K562 (cell line): ENCODE data around the gene MRPL52. TPM values are rescaled to one million over a fixed set of nuclear protein-coding genes. Genes with fewer than 3 reads are reported as not detected.

Source experiments
- ARID1B ChIP-seq: fragments of 450-650 bp; IDR thresholded peaks from 2 replicates; pipeline ENCODE4 v1.6.1; 2016; ENCODE audit warnings: antibody characterized with exemption, mild to moderate bottlenecking, inconsistent platforms
- CLOCK ChIP-seq: fragments of 250-450 bp; sonication (Bioruptor Pico); IDR thresholded peaks from 2 replicates; pipeline ENCODE4 v1.4.0; 2020; ENCODE audit warnings: mild to moderate bottlenecking, moderate library complexity, borderline replicate concordance
- CREB1 ChIP-seq, 2 experiments: sonication (generic) in 1 of 2; formaldehyde crosslinking in 1 of 2; IDR thresholded peaks; 2 replicates each; pipeline versions ENCODE4 v1.6.1 to v1.8.0; 2012 to 2022; ENCODE audit warnings: inconsistent platforms in 1 of 2, mild to moderate bottlenecking in 1 of 2, missing genetic modification reagents in 1 of 2, moderate library complexity in 1 of 2
- ELF4 ChIP-seq: fragments of 450-650 bp; formaldehyde crosslinking; IDR thresholded peaks from 2 replicates; pipeline ENCODE4 v1.4.0; 2022; ENCODE audit warnings: missing genetic modification characterization
- ETV5 ChIP-seq: sonication (generic); formaldehyde crosslinking; IDR thresholded peaks from 2 replicates; pipeline ENCODE4 v1.4.0; 2020; ENCODE audit warnings: low read depth, mild to moderate bottlenecking, missing genetic modification reagents
- FOSL1 ChIP-seq: fragments of 200-800 bp; sonication (Bioruptor generic); conservative IDR thresholded peaks from 2 replicates; pipeline ENCODE4 v1.6.1; 2016; ENCODE audit warnings: missing genetic modification characterization, missing compliant biosample characterization
- MTA3 ChIP-seq: fragments of 450-650 bp; formaldehyde crosslinking; IDR thresholded peaks from 2 replicates; pipeline ENCODE4 v1.6.1; 2017; ENCODE audit warnings: mild to moderate bottlenecking, borderline replicate concordance
- NCOA1 ChIP-seq: fragments of 450-650 bp; IDR thresholded peaks from 2 replicates; pipeline ENCODE4 v1.6.1; 2016; ENCODE audit warnings: low read depth
- RAD51 ChIP-seq: fragments of 450-650 bp; IDR thresholded peaks from 2 replicates; pipeline ENCODE4 v1.7.1; 2016; ENCODE audit warnings: low read depth, mild to moderate bottlenecking, borderline replicate concordance
- RBM15 ChIP-seq: fragments of 200-400 bp; formaldehyde crosslinking; IDR thresholded peaks from 2 replicates; pipeline ENCODE4 v1.6.1; 2018; ENCODE audit warnings: mild to moderate bottlenecking, low read length, moderate library complexity; ENCODE audit not compliant: insufficient read depth
- RCOR1 ChIP-seq, 2 experiments: IDR thresholded peaks; 2 replicates each; pipeline ENCODE4 v1.6.1; 2012; ENCODE audit warnings: low read depth in 2 of 2, low read length in 2 of 2, borderline replicate concordance in 1 of 2, improper control_type of control experiment in 1 of 2
- RNF2 ChIP-seq: sonication (generic); IDR thresholded peaks from 2 replicates; pipeline ENCODE4 v1.6.1; 2016
- SIN3A ChIP-seq, 2 experiments: fragments of 150-350 bp in 1 of 2; IDR thresholded peaks; 2 replicates each; pipeline ENCODE4 v1.6.1; 2011 to 2016; ENCODE audit warnings: borderline replicate concordance in 2 of 2, low read depth in 2 of 2, low read length in 2 of 2, mild to moderate bottlenecking in 2 of 2, moderate library complexity in 2 of 2; ENCODE audit not compliant: control insufficient read depth in 1 of 2
- SMAD4 ChIP-seq: fragments of 250-450 bp; sonication (Bioruptor Pico); conservative IDR thresholded peaks from 2 replicates; pipeline ENCODE4 v1.8.0; 2021; ENCODE audit warnings: inconsistent platforms, mild to moderate bottlenecking, moderate library complexity
- TEAD2 ChIP-seq: fragments of 450-650 bp; IDR thresholded peaks from 2 replicates; pipeline ENCODE4 v1.6.1; 2016; ENCODE audit warnings: missing genetic modification characterization, control low read depth, missing compliant biosample characterization
- TFAP4 ChIP-seq: sonication (generic); formaldehyde crosslinking; IDR thresholded peaks from 2 replicates; pipeline ENCODE4 v1.8.0; 2022; ENCODE audit warnings: missing genetic modification reagents, mild to moderate bottlenecking, moderate library complexity, borderline replicate concordance
- ZNF217 ChIP-seq: sonication (generic); formaldehyde crosslinking; IDR thresholded peaks from 2 replicates; pipeline ENCODE4 v1.8.0; 2022; ENCODE audit warnings: mild to moderate bottlenecking, missing genetic modification reagents
- ZNF398 ChIP-seq: fragments of 250-450 bp; sonication (Bioruptor Pico); IDR thresholded peaks from 2 replicates; pipeline ENCODE4 v1.8.0; 2021; ENCODE audit warnings: moderate library complexity, mild to moderate bottlenecking, inconsistent platforms
- ZNF584 ChIP-seq: fragments of 200-800 bp; sonication (Bioruptor generic); IDR thresholded peaks from 2 replicates; pipeline ENCODE4 v1.6.1; 2016; ENCODE audit warnings: low read depth, mild to moderate bottlenecking, missing genetic modification characterization, missing compliant biosample characterization
- polyA plus RNA-seq, 8 experiments: library from polyadenylated mRNA; depleted of rRNA in 4 of 8; stranded (reverse) in 5 of 8; unstranded in 3 of 8; fragments of >200 nt; fragmentation: Nextera tagmentation in 2 of 8; fragmentation: Illumina TruSeq in 1 of 8; extraction: Ambion mirVana in 2 of 8; extraction: Trizol in 1 of 8; gene quantifications; 2 replicates each; pipeline versions ENCODE4 v1.2.1 to v1.2.3, GENCODE V29; 2011 to 2014; ENCODE audit warnings: inconsistent platforms in 1 of 8, missing spikeins in 1 of 8
- total RNA-seq, 7 experiments: library from RNA; depleted of rRNA in 6 of 7; stranded (reverse); fragments of >200 nt in 6 of 7; fragmentation: Illumina TruSeq in 2 of 7; extraction: Trizol in 2 of 7; gene quantifications; 2 replicates each; pipeline versions ENCODE4 v1.2.1 to v1.2.3, GENCODE V29; 2011 to 2021; ENCODE audit warnings: low replicate concordance in 1 of 7

MRPL52 gene
- total and polyA plus RNA-seq, 9 of the 15 experiments (the other 6 are each of a cell fraction or from before 2014, with no cell fraction given), result 56.5 to 213 (median 168) TPM

- TF ChIP-seq CLOCK (no peak), ARID1B (peak; percentile 25; the same call in 1 of the 2 replicates), RBM15 (no peak), ETV5 (CRISPR knock-in tag) (no peak), TFAP4 (CRISPR knock-in tag) (no peak), RCOR1 (IDR thresholded peaks at IDR 0.05; ENCODE audit: borderline replicate concordance in 1 of 2, low read depth in 2 of 2, low read length in 2 of 2) (peak in 1 of 2 experiments; percentile 45; a peak in 1 of 4 replicates), CREB1 (IDR thresholded peaks at IDR 0.05) (peak; percentile 69), CREB1 (CRISPR knock-in tag; IDR thresholded peaks at IDR 0.05) (peak; percentile 66; the same call in 1 of the 2 replicates), ZNF398 (CRISPR knock-in tag) (no peak), ZNF217 (CRISPR knock-in tag) (no peak), TEAD2 (tag) (no peak), SIN3A (IDR thresholded peaks at IDR 0.05; ENCODE audit: borderline replicate concordance in 2 of 2, control insufficient read depth in 1 of 2, low read depth in 2 of 2, low read length in 2 of 2) (no peak), MTA3 (0 out of 2 replicates have a peak, but pooled peaks have one; percentile 43), FOSL1 (tag) (peak; percentile 84), ZNF584 (CRISPR knock-in tag) (0 out of 2 replicates have a peak, but pooled peaks have one; percentile 43), NCOA1 (0 out of 2 replicates have a peak, but pooled peaks have one; percentile 59), RAD51 (peak; percentile 66), ELF4 (CRISPR knock-in tag) (no peak), RNF2 (no peak), SMAD4 (CRISPR knock-in tag) (no peak)
Observed at GRCh38 chr14:22791301-22791700, 38.4 kb upstream of the MRPL52 start (continued).
